IPS-15b (cell line): ENCODE data around the gene EHD3.

Source experiments
- H3K27me3 ChIP-seq: one replicate; pipeline ENCODE4 v1.6.1; 2013; ENCODE audit warnings: low read length; ENCODE audit not compliant: control insufficient read depth, insufficient read depth
- H3K36me3 ChIP-seq: one replicate; pipeline ENCODE4 v1.6.1; 2013; ENCODE audit warnings: low read length; ENCODE audit not compliant: control insufficient read depth, insufficient read depth
- H3K4me1 ChIP-seq: one replicate; pipeline ENCODE4 v1.6.1; 2013; ENCODE audit warnings: mild to moderate bottlenecking, low read length; ENCODE audit not compliant: control insufficient read depth, insufficient read depth
- H3K4me3 ChIP-seq: one replicate; pipeline ENCODE4 v1.5.1; 2013; ENCODE audit warnings: low read depth, low read length
- H3K9ac ChIP-seq: one replicate; pipeline ENCODE4 v1.6.1; 2013; ENCODE audit warnings: low read depth, mild to moderate bottlenecking, low read length
- H3K9me3 ChIP-seq: one replicate; pipeline ENCODE4 v1.6.1; 2013; ENCODE audit warnings: mild to moderate bottlenecking, low read length; ENCODE audit not compliant: control insufficient read depth, insufficient read depth

Gene EHD3

DNA sequence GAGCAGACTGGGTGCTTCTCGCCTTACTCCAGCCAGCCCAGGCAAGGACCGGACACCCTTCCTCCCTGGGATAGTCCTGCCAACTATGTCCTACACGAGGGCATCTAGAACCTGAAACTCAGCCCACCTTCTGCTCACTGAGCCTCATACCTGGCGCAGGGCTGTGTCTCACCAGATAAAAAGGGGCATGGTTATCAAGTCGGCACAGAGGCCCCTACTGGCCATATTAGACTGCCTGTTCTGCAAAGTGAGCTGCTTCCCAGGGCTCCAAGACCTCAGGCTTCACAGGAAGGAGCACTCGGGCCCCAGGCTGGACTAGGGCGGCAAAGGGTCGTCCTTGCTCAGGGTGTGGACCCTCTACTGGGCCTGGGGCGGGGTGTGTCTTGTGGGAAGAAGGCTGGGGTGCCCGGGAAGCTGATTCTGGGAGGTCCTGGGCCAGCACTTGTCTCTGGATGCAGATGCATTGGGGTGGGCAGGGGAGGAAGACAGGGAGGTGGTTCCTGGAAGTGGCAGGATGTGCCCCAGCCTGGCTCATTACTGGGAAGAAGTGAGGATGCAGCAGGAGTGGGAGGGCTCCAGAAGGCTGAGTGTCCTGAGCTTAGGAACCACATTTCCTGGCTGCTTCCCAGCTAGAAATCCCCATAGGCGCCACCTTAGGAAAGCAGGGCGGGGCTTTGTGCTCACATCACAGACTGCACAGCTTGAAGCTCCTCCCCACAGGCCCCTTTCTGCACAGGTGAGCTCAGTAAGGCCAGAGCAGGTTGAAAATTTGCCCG, 19.6 kb downstream of the EHD3 start:
- Histone ChIP-seq H3K27me3 (no peaks in the 10 kb centered on the region), H3K36me3 (peaks cover 3% of the 10 kb centered on the region), H3K9me3 (no peaks in the 10 kb centered on the region), H3K9ac (no peak overlapping the region), H3K4me1 (peaks cover 6% of the 10 kb centered on the region), H3K4me3 (no peak overlapping the region)

DNA sequence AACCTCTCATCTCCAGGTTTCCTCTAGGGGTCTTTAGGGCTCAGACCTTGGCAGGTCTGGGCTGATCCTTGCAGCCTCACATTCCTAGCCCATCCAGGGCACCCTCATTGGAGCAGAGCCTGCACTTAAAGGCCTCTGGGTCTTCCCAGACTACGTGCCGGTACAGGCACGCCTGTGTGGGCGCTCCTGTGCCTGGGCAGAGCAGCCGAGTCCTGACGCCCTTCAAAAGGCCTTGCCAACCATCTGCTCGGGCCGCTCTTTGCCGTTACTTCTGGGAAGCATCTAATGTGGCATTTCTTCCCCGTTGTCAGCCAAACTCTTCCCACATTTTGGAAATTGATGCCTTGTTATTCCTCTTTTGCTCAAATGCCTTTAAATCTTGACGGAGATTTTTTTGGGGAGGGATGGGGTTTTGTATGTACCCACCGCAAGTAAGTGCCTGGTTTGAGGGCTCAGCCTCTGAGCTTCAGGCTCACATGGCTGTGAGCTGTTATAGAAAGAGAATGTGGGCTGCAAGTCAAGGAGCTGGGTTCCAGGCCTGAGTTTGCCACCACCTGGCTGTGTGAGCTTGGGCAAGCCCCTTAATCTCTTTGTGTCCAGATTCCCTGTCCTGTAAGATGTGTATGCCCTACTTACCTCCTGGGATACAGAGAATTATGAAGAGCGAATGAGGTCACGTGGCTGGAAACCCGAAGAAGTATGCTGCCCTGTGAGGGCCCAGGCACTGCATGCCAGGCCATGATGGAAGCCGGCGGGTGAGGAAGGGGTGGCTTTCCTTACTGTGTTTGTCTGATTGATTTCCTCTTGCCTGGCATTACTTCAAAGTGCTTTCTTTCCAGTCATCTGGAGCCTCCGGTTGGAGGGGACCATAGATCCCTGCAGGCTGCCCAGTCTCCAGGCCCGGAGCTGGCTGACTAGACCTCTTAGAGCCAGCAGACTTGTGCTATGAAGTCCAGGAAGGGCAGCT, 20.6 kb downstream of the EHD3 start:
- H3K27me3 ChIP-seq, result no peaks in the 10 kb centered on the region
- peaks cover 3% of the 10 kb centered on the region for H3K36me3 ChIP-seq
- H3K4me3 ChIP-seq, result no peak overlapping the region
- H3K9me3 ChIP-seq, result no peaks in the 10 kb centered on the region
- H3K9ac ChIP-seq, result no peak overlapping the region
- peaks cover 6% of the 10 kb centered on the region for H3K4me1 ChIP-seq

DNA sequence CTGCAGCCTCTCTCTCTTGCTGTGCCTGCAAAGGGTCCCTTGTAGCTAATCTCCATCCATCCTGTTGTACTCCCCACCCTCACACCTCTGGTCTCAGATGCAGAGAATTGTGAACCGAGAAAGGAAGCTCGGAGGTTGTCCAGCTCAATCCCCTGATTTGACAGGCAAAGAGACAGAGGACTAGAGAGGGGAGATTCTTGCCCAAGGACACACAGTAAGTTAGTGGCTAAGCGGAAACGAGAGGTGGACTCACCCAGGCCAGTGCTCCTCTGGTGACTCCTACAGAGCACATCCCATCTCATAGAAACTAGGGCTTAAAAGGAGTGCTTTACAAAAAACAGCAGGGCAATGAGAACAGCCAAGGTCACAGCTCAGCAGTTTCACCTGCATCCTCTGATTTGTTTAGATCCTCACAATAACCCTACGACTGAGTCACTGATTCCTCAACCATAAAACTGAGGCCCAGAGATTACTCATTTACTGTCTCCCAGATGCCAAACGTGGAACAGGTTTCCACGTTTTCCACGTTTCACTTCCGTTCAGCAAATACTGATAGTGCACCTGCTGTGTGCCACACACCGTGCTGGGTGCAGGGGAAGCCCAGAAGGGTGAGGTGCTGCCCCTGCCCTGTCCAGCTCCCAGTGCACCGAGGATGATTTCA, 22.1 kb downstream of the EHD3 start:
- Histone ChIP-seq H3K9me3 (no peaks in the 10 kb centered on the region), H3K4me1 (peaks cover 6% of the 10 kb centered on the region), H3K27me3 (no peaks in the 10 kb centered on the region), H3K9ac (no peak overlapping the region), H3K36me3 (peaks cover 3% of the 10 kb centered on the region), H3K4me3 (no peak overlapping the region)

DNA sequence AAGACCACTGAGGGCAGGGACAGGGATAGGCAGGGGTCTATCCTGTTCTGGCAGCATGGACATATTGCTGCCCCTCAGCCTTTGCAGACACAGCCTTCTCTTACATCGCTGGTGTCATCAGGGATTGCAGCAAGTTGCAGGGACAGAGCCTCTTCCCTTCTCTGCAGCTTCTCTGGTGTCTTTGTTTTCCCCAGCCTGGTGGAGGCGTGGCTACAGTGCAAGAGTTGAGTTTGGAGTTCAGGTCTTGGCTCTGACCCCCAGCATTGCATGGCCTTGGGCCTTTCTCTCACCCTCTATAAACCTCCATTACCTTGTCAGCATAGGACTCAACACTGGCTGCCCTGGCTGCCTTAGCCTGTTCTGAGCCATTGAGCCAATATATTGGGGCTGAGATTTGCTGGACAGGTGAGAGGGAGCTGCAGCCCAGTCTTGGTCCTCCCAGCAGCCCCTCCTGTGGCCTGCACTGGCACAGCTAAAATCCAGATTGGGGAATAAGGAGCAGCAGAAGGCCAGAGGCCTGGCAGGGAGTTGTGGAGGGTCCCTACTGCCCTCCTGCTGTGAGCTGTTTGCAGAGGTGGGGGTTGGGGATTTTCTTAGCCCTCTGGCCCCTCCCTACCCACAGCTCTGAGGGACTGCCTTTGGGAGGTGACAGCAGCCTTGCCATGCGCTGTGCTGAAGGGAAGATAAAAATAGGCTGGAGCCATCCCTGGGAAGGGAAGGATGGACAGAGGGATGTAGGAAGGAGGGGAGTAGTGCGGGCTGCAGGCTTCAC, 22.8 kb downstream of the EHD3 start:
- Histone ChIP-seq H3K9me3 (no peaks in the 10 kb centered on the region), H3K4me3 (no peak overlapping the region), H3K4me1 (peaks cover 6% of the 10 kb centered on the region), H3K27me3 (no peaks in the 10 kb centered on the region), H3K36me3 (peaks cover 3% of the 10 kb centered on the region), H3K9ac (peak overlapping the region; percentile 24)

DNA sequence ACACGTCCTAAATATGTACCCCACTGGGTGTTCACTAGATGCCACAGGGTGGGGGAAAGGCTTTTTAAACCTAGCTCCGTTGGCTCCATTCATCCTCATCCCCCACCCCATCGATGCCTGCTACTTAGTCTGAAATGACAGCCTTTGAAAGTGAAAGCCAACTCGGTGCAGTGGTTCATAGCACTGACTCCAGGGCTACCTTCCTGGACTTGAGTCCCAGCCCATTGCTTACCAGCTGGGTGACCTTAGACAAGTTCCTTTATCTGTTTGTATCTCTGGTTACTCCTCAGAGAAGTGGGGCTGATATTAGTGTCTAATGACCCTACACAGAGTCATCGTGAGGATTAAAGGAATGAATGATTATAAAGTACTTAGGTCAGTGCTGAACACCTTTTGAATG, 24.4 kb downstream of the EHD3 start:
- H3K36me3 ChIP-seq, result peaks cover 4% of the 10 kb centered on the region
- no peaks in the 10 kb centered on the region for H3K9me3 ChIP-seq
- no peak overlapping the region for H3K4me3 ChIP-seq
- peaks cover 6% of the 10 kb centered on the region for H3K4me1 ChIP-seq
- H3K9ac ChIP-seq, result no peak overlapping the region
- H3K27me3 ChIP-seq, result no peaks in the 10 kb centered on the region

DNA sequence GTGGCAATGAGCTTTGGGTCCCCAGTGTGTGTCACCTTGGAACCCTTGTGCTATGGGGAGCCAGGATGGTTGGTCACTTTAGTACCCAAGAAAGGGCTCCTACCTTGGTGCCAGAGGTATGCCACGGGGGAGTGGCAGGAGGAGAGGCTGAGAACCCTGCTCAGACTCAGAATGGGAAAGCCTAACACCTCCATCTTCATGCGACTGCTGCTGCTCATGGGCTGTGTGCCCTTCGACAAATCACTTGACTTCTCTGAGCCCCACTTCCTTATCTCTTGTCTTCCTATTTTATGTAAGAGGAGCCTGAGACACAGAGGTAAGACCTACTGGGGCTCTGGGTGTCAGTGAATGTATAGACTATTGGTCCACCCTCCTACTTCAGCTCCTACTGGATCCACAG, 25.1 kb downstream of the EHD3 start:
- Histone ChIP-seq H3K4me1 (peaks cover 6% of the 10 kb centered on the region), H3K9ac (no peak overlapping the region), H3K27me3 (no peaks in the 10 kb centered on the region), H3K4me3 (no peak overlapping the region), H3K9me3 (no peaks in the 10 kb centered on the region), H3K36me3 (peaks cover 6% of the 10 kb centered on the region)

DNA sequence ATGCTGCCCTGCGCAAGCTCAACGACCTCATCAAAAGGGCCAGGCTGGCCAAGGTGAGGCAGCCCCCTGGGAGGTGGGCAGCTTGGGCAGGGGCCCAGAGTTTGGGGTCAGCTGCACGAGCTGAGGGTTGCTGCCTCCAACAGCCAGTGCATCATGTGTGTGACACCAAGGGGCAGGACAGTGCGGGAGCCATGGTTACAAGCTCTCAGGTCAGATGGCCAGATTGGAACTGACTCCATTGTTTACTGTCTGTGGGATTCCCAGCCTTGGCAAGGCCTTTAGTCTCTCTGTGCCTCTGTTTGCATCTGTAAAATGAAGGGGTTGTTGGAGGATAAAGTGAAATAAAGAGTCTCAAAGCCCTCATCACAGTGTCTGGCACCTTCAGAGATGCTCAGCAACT, 26.9 kb downstream of the EHD3 start:
- Histone ChIP-seq H3K4me1 (peaks cover 6% of the 10 kb centered on the region), H3K4me3 (no peak overlapping the region), H3K9ac (no peak overlapping the region), H3K9me3 (no peaks in the 10 kb centered on the region), H3K36me3 (peaks cover 3% of the 10 kb centered on the region), H3K27me3 (no peaks in the 10 kb centered on the region)

DNA sequence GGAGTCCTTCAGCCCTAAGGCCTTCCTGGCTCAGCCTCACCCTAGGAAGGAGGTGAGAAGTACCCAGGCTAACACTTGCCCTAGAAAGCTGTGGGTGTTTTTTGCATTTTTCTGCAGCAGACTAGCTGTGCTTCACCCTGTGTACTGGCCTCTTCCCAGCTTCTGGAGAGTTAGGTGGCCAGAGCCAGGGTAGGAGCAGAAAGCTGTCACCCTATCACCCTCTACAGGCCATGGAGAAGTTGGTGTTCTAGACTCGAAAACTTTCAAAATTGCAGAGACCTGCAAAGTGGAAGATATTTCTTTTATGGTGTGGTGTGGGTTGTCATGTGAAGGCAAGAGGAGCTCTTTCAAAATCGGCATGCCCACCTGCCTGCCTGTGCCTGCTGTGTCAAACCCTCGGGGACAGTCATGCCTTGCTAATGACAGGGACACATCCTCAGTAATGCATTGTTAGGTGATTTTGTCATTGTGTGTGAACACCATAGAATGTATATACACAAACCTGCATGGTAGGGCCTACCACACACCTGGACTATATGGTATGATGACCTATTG, 29.8 kb downstream of the EHD3 start:
- Histone ChIP-seq H3K36me3 (peaks cover 3% of the 10 kb centered on the region), H3K4me3 (no peak overlapping the region), H3K4me1 (no peaks in the 10 kb centered on the region), H3K27me3 (no peaks in the 10 kb centered on the region), H3K9me3 (no peaks in the 10 kb centered on the region), H3K9ac (no peak overlapping the region)

DNA sequence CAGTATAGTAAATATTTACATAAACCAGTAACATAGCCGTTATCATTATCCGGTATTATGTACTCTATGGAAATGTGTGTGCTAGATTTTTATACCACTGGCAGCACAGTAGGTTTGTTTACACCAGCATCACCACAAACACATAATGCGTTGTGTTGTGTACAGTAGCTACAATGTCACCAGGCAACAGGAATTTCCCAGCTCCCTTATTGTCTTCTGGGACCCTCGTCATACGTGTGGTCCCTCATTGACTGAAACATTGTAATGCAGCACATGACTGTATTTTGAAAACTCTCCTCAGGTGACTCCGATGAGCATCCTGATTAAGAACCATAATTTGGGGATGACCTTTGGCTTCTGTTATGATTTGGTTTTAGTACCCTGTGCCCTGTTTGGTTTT, 31.3 kb downstream of the EHD3 start:
- H3K36me3 ChIP-seq, result peaks cover 3% of the 10 kb centered on the region
- H3K9me3 ChIP-seq, result no peaks in the 10 kb centered on the region
- no peak overlapping the region for H3K4me3 ChIP-seq
- H3K9ac ChIP-seq, result no peak overlapping the region
- H3K4me1 ChIP-seq, result peaks cover 3% of the 10 kb centered on the region
- H3K27me3 ChIP-seq, result no peaks in the 10 kb centered on the region

DNA sequence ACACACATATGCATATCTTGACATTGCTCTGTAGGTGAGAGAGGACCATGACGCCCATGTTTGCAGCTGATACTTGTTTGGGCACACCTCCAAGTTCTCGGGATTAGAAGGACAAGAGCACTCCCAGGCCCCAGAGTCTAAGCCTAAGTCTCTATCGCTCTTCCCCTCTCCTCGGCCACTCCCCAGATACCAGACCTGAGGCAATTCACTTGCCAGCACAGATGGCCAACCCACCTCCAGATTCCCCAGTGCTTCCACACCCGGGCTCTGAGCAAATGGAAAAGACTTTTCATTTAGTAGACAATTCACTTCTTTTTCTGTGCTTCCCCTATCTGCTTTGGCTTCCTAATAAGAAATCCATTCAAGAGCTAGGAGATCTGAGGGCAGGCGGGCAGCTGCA, 32.9 kb downstream of the EHD3 start:
- peaks cover 3% of the 10 kb centered on the region for H3K36me3 ChIP-seq
- no peak overlapping the region for H3K4me3 ChIP-seq
- peaks cover 6% of the 10 kb centered on the region for H3K4me1 ChIP-seq
- H3K9ac ChIP-seq, result no peak overlapping the region
- H3K27me3 ChIP-seq, result no peaks in the 10 kb centered on the region
- H3K9me3 ChIP-seq, result no peaks in the 10 kb centered on the region
